IMR-90 (cell line): ENCODE results near the gene SEL1L.

Experiments
- CEBPB ChIP-seq: IDR thresholded peaks from 2 replicates; pipeline ENCODE4 v1.6.1; 2012; ENCODE audit warnings: low read depth, low read length, improper control_type of control experiment
- CHD1 ChIP-seq: IDR thresholded peaks from 2 replicates; pipeline ENCODE4 v1.6.1; 2012; ENCODE audit warnings: low read depth, low read length, improper control_type of control experiment
- CTCF ChIP-seq: conservative IDR thresholded peaks from 2 replicates; pipeline ENCODE4 v1.5.1; 2012; ENCODE audit warnings: mild to moderate bottlenecking, low read depth, low read length, improper control_type of control experiment
- MXI1 ChIP-seq: IDR thresholded peaks from 2 replicates; pipeline ENCODE4 v1.6.1; 2012; ENCODE audit warnings: low read depth, mild to moderate bottlenecking, low read length, moderate library complexity, borderline replicate concordance
- POLR2A ChIP-seq: IDR thresholded peaks from 2 replicates; pipeline ENCODE4 v1.6.1; 2012; ENCODE audit warnings: mild to moderate bottlenecking, low read depth, low read length
- RAD21 ChIP-seq: IDR thresholded peaks from 2 replicates; pipeline ENCODE4 v1.6.1; 2012; ENCODE audit warnings: low read length, improper control_type of control experiment
- RCOR1 ChIP-seq: IDR thresholded peaks from 2 replicates; pipeline ENCODE4 v1.6.1; 2012; ENCODE audit warnings: mild to moderate bottlenecking, low read length, improper control_type of control experiment; ENCODE audit not compliant: insufficient replicate concordance
- RFX5 ChIP-seq: IDR thresholded peaks from 2 replicates; pipeline ENCODE4 v1.8.0; 2012; ENCODE audit warnings: low read depth, mild to moderate bottlenecking, low read length, moderate library complexity
- SMC3 ChIP-seq: fragments of 150-350 bp; IDR thresholded peaks from 2 replicates; pipeline ENCODE4 v1.6.1; 2016; ENCODE audit warnings: low read depth, mild to moderate bottlenecking, antibody characterized with exemption, low read length, moderate library complexity
- USF2 ChIP-seq: fragments of 150-350 bp; IDR thresholded peaks from 2 replicates; pipeline ENCODE4 v1.6.1; 2017; ENCODE audit warnings: mild to moderate bottlenecking, antibody characterized with exemption, low read length, low read depth

GRCh38 chr14:81523016-81523415 lies 10.6 kb downstream of the SEL1L start:
- TF ChIP-seq USF2 (no peak), MXI1 (no peak), POLR2A (no peak), CTCF (no peak), CEBPB (no peak), CHD1 (no peak), RCOR1 (no peak), RFX5 (no peak), RAD21 (no peak), SMC3 (no peak)
